MM.1S (cell line): Measurements from ENCODE around the gene DACT2.

Experiments used
- DNase-seq: peaks from one replicate; pipeline ENCODE4 v3.0.0-alpha.2; 2015
- H2AFZ ChIP-seq: fragments of 300-600 bp; sonication (generic); 2 replicates; pipeline ENCODE4 v1.6.0; 2016; ENCODE audit warnings: antibody characterized with exemption, low read length
- H3F3A ChIP-seq: fragments of 300-600 bp; sonication (generic); 2 replicates; pipeline ENCODE4 v1.6.1; 2016; ENCODE audit warnings: mild to moderate bottlenecking, antibody characterized with exemption, low read length, moderate library complexity, mixed read lengths; ENCODE audit not compliant: insufficient read depth
- H3K27ac ChIP-seq: fragments of 300-600 bp; sonication (generic); 2 replicates; pipeline ENCODE4 v1.5.1; 2016; ENCODE audit warnings: mild to moderate bottlenecking, low read length
- H3K27me3 ChIP-seq: fragments of 300-600 bp; sonication (generic); replicated peaks from 2 replicates; pipeline ENCODE4 v1.6.0; 2016; ENCODE audit warnings: low read length; ENCODE audit not compliant: insufficient read depth
- H3K36me3 ChIP-seq: fragments of 300-600 bp; sonication (generic); replicated peaks from 2 replicates; pipeline ENCODE4 v1.6.1; 2016; ENCODE audit warnings: mild to moderate bottlenecking, low read length, mixed read lengths; ENCODE audit not compliant: insufficient read depth
- H3K4me1 ChIP-seq: fragments of 300-600 bp; sonication (generic); 2 replicates; pipeline ENCODE4 v1.6.1; 2016; ENCODE audit warnings: low read length, mixed read lengths
- H3K4me2 ChIP-seq: fragments of 300-600 bp; sonication (generic); 2 replicates; pipeline ENCODE4 v1.6.0; 2016; ENCODE audit warnings: low read depth, low read length
- H3K4me3 ChIP-seq: fragments of 300-600 bp; sonication (generic); 2 replicates; pipeline ENCODE4 v1.5.1; 2016; ENCODE audit warnings: low read length, mixed read lengths
- H3K79me2 ChIP-seq: fragments of 300-600 bp; sonication (generic); 2 replicates; pipeline ENCODE4 v1.6.1; 2016; ENCODE audit warnings: mixed run types, low read length, mixed read lengths
- H3K9ac ChIP-seq: fragments of 300-600 bp; sonication (generic); 2 replicates; pipeline ENCODE4 v1.6.1; 2016; ENCODE audit warnings: low read length, mixed read lengths
- H3K9me2 ChIP-seq: fragments of 300-600 bp; sonication (generic); replicated peaks from 2 replicates; pipeline ENCODE4 v1.6.1; 2016; ENCODE audit warnings: mild to moderate bottlenecking, low read length, mixed read lengths; ENCODE audit not compliant: insufficient read depth
- H3K9me3 ChIP-seq: fragments of 300-600 bp; sonication (generic); replicated peaks from 2 replicates; pipeline ENCODE4 v1.6.1; 2016; ENCODE audit warnings: mild to moderate bottlenecking, low read length, mixed read lengths; ENCODE audit not compliant: insufficient read depth
- H4K20me1 ChIP-seq: fragments of 300-600 bp; sonication (generic); 2 replicates; pipeline ENCODE4 v1.6.1; 2016; ENCODE audit warnings: mild to moderate bottlenecking, low read length, moderate library complexity, mixed read lengths; ENCODE audit not compliant: insufficient read depth
- CTCF ChIP-seq: fragments of 300-600 bp; sonication (generic); IDR thresholded peaks from 2 replicates; pipeline ENCODE4 v1.5.1; 2016; ENCODE audit warnings: antibody characterized with exemption, low read length, mixed read lengths
- EZH2 ChIP-seq: fragments of 300-600 bp; sonication (generic); optimal IDR thresholded peaks from 2 replicates; pipeline ENCODE3; 2017; ENCODE audit warnings: low read depth, mild to moderate bottlenecking, antibody characterized with exemption, low read length, mixed read lengths
- EZH2phosphoT487 ChIP-seq: fragments of 300-600 bp; sonication (generic); IDR thresholded peaks from 2 replicates; pipeline ENCODE4 v1.6.1; 2018; ENCODE audit warnings: antibody characterized with exemption, low read length

Gene DACT2

GRCh38 chr6:168274037-168274952, 45.3 kb downstream of the DACT2 start:
- Histone ChIP-seq H3K4me1 (no peaks in the 10 kb centered on the region), H3K4me3 (no peak overlapping the region), H3K27ac (no peak overlapping the region), H3F3A (no peaks in the 10 kb centered on the region), H3K9me3 (no peaks in the 10 kb centered on the region), H3K9me2 (no peaks in the 10 kb centered on the region), H3K79me2 (no peaks in the 10 kb centered on the region), H3K9ac (no peak overlapping the region), H3K27me3 (no peaks in the 10 kb centered on the region), H3K36me3 (no peaks in the 10 kb centered on the region), H2AFZ (no peak overlapping the region), H4K20me1 (no peaks in the 10 kb centered on the region), H3K4me2 (no peak overlapping the region)
- TF ChIP-seq EZH2phosphoT487: no peak
- TF ChIP-seq CTCF: no peak
- no peak for TF ChIP-seq EZH2
- no peak for DNase-seq

- Histone ChIP-seq H4K20me1 (no peaks in the 10 kb centered on the region), H3K27me3 (no peaks in the 10 kb centered on the region), H3K36me3 (no peaks in the 10 kb centered on the region), H3K79me2 (no peaks in the 10 kb centered on the region), H3K9ac (no peak overlapping the region), H3K9me2 (no peaks in the 10 kb centered on the region), H3K4me2 (no peak overlapping the region), H3K27ac (no peak overlapping the region), H3K4me3 (no peak overlapping the region), H3K9me3 (no peaks in the 10 kb centered on the region), H2AFZ (no peak overlapping the region), H3F3A (no peaks in the 10 kb centered on the region), H3K4me1 (no peaks in the 10 kb centered on the region)
- no peak for DNase-seq
- TF ChIP-seq CTCF: no peak
- TF ChIP-seq EZH2: no peak
- TF ChIP-seq EZH2phosphoT487: no peak
Observed at GRCh38 chr6:168273441-168274036, 46.0 kb downstream of the DACT2 start.

GRCh38 chr6:168272415-168273325, 46.9 kb downstream of the DACT2 start:
- Histone ChIP-seq H3K9me2 (no peaks in the 10 kb centered on the region), H3K9ac (no peak overlapping the region), H3K36me3 (no peaks in the 10 kb centered on the region), H3K27ac (no peak overlapping the region), H4K20me1 (no peaks in the 10 kb centered on the region), H3K4me2 (no peak overlapping the region), H3K4me1 (no peaks in the 10 kb centered on the region), H3K9me3 (no peaks in the 10 kb centered on the region), H3F3A (no peaks in the 10 kb centered on the region), H2AFZ (no peak overlapping the region), H3K27me3 (no peaks in the 10 kb centered on the region), H3K79me2 (no peaks in the 10 kb centered on the region), H3K4me3 (no peak overlapping the region)
- TF ChIP-seq EZH2phosphoT487: no peak
- no peak for TF ChIP-seq CTCF
- no peak for TF ChIP-seq EZH2
- no peak for DNase-seq
